NCI-H82 (cell line): ENCODE results near the gene PTGFR.

Experiments used
- DNase-seq: peaks from one replicate; lab custom pipeline; 2025; lab: John Stamatoyannopoulos, UW

The PTGFR gene

DNA sequence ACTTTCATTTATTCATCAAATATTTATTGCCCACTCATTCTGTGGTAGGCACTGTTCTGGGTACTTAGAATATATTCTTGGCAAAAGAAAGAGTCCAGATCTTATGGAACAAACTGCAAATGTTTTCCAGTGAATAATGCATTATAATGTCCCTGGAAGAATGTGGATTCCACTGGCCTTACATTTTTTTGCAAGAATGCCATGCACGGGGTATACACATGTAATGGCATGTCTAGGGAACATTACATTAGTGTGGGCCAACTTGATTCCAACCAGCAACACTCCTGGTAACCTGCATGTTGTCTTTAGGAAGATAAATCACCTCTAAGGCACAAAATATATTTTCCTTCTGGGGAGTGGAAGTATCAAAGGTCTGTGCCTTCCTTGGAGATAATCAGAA is 96.4 kb downstream of the PTGFR start:
- DNase-seq, result no peak
